Omental fat pad (tissue), 4 donors: ENCODE data around the gene C3orf52. TPM values are rescaled to one million over a fixed set of nuclear protein-coding genes. Genes with fewer than 3 reads are reported as not detected.

Experiments used
- ATAC-seq: fragments of 150-250 bp; one replicate; pipeline ENCODE4 v1.9.1; 2016; ENCODE audit warnings: mild to moderate bottlenecking, moderate library complexity; ENCODE audit not compliant: low FRiP score
- DNase-seq: peaks from one replicate; pipeline ENCODE4 v3.0.0-alpha.2; 2019; ENCODE audit warnings: low spot score
- CTCF ChIP-seq, 3 donors: fragments of 450-650 bp; IDR thresholded peaks; one replicate each; pipeline ENCODE4 v1.5.1; 2016 to 2017; ENCODE audit warnings: antibody characterized with exemption in 3 of 3, mild to moderate bottlenecking in 3 of 3, moderate library complexity in 2 of 3
- total RNA-seq, 4 donors: library from RNA; depleted of rRNA; stranded (reverse); fragments of >200 nt; gene quantifications; one replicate each; pipeline ENCODE4 v1.1.0, GENCODE V29; 2016

C3orf52 gene
- total RNA-seq, 4 donors from 2014 or later = 2.3 to 39.1 (median 13.1) TPM; not detected in 1

GRCh38 chr3:112111785-112112402, 25.7 kb downstream of the C3orf52 start:
- ATAC-seq = peak; percentile 48
- no peak for DNase-seq
- no peak for TF ChIP-seq CTCF (IDR thresholded peaks at IDR 0.05)

DNA sequence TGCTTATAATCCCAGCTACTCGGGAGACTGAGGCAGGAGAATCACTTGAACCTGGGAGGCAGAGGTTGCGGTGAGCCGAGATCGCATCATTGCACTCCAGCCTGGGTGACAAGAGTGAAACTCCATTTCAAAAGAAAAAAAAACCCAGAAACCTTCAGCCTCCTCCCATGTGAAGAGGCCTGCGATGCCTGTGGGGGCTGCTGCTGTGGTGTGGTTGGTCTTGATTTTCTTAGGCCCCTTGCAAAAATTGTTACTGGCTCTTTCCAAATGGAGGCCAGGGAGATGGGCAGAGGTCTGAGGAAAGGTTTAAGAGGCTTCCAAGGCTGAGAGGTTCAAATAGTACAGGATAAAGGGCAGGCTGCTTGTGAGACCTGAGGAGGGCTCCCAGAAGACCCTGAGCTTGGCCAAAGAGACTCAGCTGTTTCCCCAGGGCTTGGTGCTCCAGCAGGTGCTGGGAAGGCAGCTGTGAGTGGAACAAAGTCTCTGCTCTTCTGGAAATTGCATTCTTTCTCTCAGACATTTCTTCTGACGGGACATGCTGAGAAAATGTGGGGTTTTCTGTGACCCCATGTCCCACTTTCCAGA, 28.5 kb downstream of the C3orf52 start:
- DNase-seq = no peak
- no peak for TF ChIP-seq CTCF (IDR thresholded peaks at IDR 0.05)
- no peak for ATAC-seq

- ATAC-seq = no peak
- TF ChIP-seq CTCF (IDR thresholded peaks at IDR 0.05) = no peak
Measured at GRCh38 chr3:112115161-112115739, 29.1 kb downstream of the C3orf52 start.

GRCh38 chr3:112115806-112116383, 29.7 kb downstream of the C3orf52 start:
- DNase-seq (no peak), ATAC-seq (no peak)
- TF ChIP-seq CTCF (IDR thresholded peaks at IDR 0.05) = no peak

More at GRCh38 chr3:112115161-112115739, 29.1 kb downstream of the C3orf52 start:
- no peak for DNase-seq

DNA sequence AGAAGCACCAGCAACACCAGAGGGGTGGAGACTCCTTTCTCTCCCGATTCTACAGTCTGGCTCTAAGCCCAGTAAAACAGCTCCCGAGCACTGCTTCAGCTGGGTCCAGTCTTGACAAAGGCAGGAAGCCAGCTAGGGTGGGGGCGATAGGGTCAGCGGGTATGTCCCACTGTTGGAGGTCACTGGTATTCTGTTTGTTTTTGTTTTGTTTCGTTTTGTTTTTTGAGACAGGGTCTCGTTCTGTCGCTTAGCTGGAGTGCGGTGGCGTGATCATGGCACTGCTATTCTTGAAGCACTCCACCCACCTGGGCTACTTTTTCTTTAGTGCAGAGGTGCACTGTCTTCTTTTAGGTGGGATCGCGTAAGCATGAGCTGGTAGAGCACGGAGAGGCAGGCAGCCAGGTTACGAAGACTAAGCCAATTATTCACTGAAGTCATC, 30.6 kb downstream of the C3orf52 start:
- DNase-seq (no peak), ATAC-seq (no peak)
- no peak for TF ChIP-seq CTCF (IDR thresholded peaks at IDR 0.05)

DNA sequence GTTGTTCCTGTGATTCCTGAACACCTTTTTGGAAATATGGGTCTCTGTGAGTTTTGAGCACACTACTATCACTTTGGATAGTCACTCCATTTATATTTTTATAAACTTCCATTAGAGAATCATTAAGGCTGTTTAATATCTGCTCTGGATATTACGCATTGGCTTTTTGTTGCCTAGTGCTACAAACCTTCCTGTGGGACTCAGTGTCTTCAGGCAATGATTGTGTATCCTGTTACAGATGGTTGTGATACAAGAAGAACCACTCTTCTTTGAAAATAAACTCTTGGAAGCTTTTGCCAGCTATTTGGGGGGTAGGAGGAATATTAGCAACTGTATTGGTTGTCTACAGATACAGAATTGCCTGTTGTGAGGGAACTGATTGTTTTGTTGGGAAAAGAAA, 31.2 kb downstream of the C3orf52 start:
- DNase-seq (no peak), ATAC-seq (no peak)
- no peak for TF ChIP-seq CTCF (IDR thresholded peaks at IDR 0.05)
